SK-N-SH (cell line): Measurements from ENCODE around the gene SHF. TPM values are rescaled to one million over a fixed set of nuclear protein-coding genes. Genes with fewer than 3 reads are reported as not detected.

Experiments
- CTCF ChIA-PET: fragments of 300-600, 350-600 bp; formaldehyde crosslinking; extraction: SDS; loops from one replicate; lab custom pipeline; 2021; lab: Yijun Ruan, JAX
- POLR2A ChIA-PET: fragments of 350-600 bp; sonication (Branson Sonifier 250); formaldehyde crosslinking; extraction: SDS; loops from one replicate; lab custom pipeline; 2020; ENCODE audit warnings: antibody characterized with exemption, inconsistent platforms; lab: Yijun Ruan, JAX
- DNase-seq: peaks from one replicate; pipeline ENCODE4 v3.0.0; 2012
- H2AFZ ChIP-seq: fragments of 200-600 bp; sonication (generic); 2 replicates; pipeline ENCODE4 v1.8.1; 2016; ENCODE audit warnings: antibody characterized with exemption, mild to moderate bottlenecking, low read depth
- H3F3A ChIP-seq: fragments of 200-600 bp; sonication (generic); replicated peaks from 2 replicates; pipeline ENCODE3; 2016; ENCODE audit warnings: antibody characterized with exemption, mild to moderate bottlenecking; ENCODE audit not compliant: insufficient read depth
- H3K27ac ChIP-seq, 2 experiments: fragments of 200-500 bp in 1 of 2; fragments of 200-600 bp in 1 of 2; sonication (Bioruptor generic) in 1 of 2; sonication (generic), shearing (Covaris generic) in 1 of 2; 2 replicates each; pipeline versions ENCODE4 v1.5.1 to v1.6.1; 2014 to 2016; ENCODE audit warnings: low read depth in 2 of 2, inconsistent platforms in 1 of 2, low read length in 1 of 2, mild to moderate bottlenecking in 1 of 2, mixed read lengths in 1 of 2
- H3K27me3 ChIP-seq: fragments of 200-600 bp; sonication (generic), shearing (Covaris generic); 2 replicates; pipeline ENCODE4 v1.6.1; 2016; ENCODE audit warnings: mixed run types; ENCODE audit not compliant: insufficient read depth
- H3K36me3 ChIP-seq, 2 experiments: fragments of 200-500 bp in 1 of 2; fragments of 200-600 bp in 1 of 2; sonication (Bioruptor generic) in 1 of 2; sonication (generic) in 1 of 2; replicated peaks in 1 of 2; 2 replicates each; pipeline versions ENCODE3 to v1.5.1; 2014 to 2016; ENCODE audit warnings: low read length in 1 of 2, mild to moderate bottlenecking in 1 of 2; ENCODE audit not compliant: insufficient read depth in 2 of 2, control insufficient read depth in 1 of 2
- H3K4me1 ChIP-seq, 2 experiments: fragments of 200-500 bp in 1 of 2; fragments of 200-600 bp in 1 of 2; sonication (Bioruptor generic) in 1 of 2; sonication (generic), shearing (Covaris generic) in 1 of 2; 2 replicates each; pipeline versions ENCODE4 v1.5.1 to v1.6.1; 2014 to 2016; ENCODE audit warnings: low read depth in 1 of 2, low read length in 1 of 2, mixed run types in 1 of 2; ENCODE audit not compliant: insufficient read depth in 2 of 2, control insufficient read depth in 1 of 2
- H3K4me2 ChIP-seq: fragments of 200-600 bp; sonication (generic), shearing (Covaris generic); 2 replicates; pipeline ENCODE4 v1.6.1; 2017; ENCODE audit warnings: mixed run types
- H3K4me3 ChIP-seq, 2 experiments: fragments of 200-500 bp in 1 of 2; fragments of 200-600 bp in 1 of 2; sonication (Bioruptor generic) in 1 of 2; sonication (generic), shearing (Covaris generic) in 1 of 2; 2 replicates each; pipeline versions ENCODE4 v1.5.1 to v1.8.1; 2014 to 2016; ENCODE audit warnings: low read depth in 2 of 2, inconsistent platforms in 1 of 2, low read length in 1 of 2, mild to moderate bottlenecking in 1 of 2, mixed read lengths in 1 of 2, moderate library complexity in 1 of 2
- H3K79me2 ChIP-seq: fragments of 200-600 bp; sonication (generic); 2 replicates; pipeline ENCODE4 v1.8.1; 2017; ENCODE audit warnings: mild to moderate bottlenecking; ENCODE audit not compliant: insufficient read depth
- H3K9ac ChIP-seq: fragments of 200-600 bp; sonication (generic); 2 replicates; pipeline ENCODE4 v1.6.1; 2017; ENCODE audit warnings: mixed run types
- H3K9me2 ChIP-seq: fragments of 200-600 bp; sonication (generic); 2 replicates; pipeline ENCODE4 v1.6.1; 2017; ENCODE audit warnings: mixed run types
- H3K9me3 ChIP-seq: fragments of 200-600 bp; sonication (generic); 2 replicates; pipeline ENCODE4 v1.6.1; 2017; ENCODE audit warnings: mixed run types, mild to moderate bottlenecking, moderate library complexity
- H4K20me1 ChIP-seq: fragments of 200-600 bp; sonication (generic); 2 replicates; pipeline ENCODE4 v1.6.1; 2017; ENCODE audit warnings: mild to moderate bottlenecking, mixed run types; ENCODE audit not compliant: insufficient read depth
- EZH2phosphoT487 ChIP-seq: fragments of 200-600 bp; sonication (generic); IDR thresholded peaks from 2 replicates; pipeline ENCODE4 v1.6.1; 2017; ENCODE audit warnings: low read depth, mixed run types, mild to moderate bottlenecking, antibody characterized with exemption, moderate library complexity, borderline replicate concordance
- FOXM1 ChIP-seq: IDR thresholded peaks from 2 replicates; pipeline ENCODE4 v1.4.0; 2012; ENCODE audit warnings: low read depth, mild to moderate bottlenecking
- MXI1 ChIP-seq: IDR thresholded peaks from 2 replicates; pipeline ENCODE4 v1.6.1; 2012; ENCODE audit warnings: mild to moderate bottlenecking, low read depth, low read length, improper control_type of control experiment
- NFIC ChIP-seq: IDR thresholded peaks from 2 replicates; pipeline ENCODE4 v1.4.0; 2012; ENCODE audit warnings: borderline replicate concordance
- SIN3A ChIP-seq: IDR thresholded peaks from 2 replicates; pipeline ENCODE4 v1.6.1; 2012; ENCODE audit warnings: low read depth, mild to moderate bottlenecking, low read length, moderate library complexity, borderline replicate concordance
- SMC3 ChIP-seq: IDR thresholded peaks from 2 replicates; pipeline ENCODE4 v1.6.1; 2012; ENCODE audit warnings: low read depth, low read length, improper control_type of control experiment
- WGBS: methylation state at CpG from one replicate; pipeline ENCODE4 v1.1.6; 2017; ENCODE audit warnings: low lambda C conversion rate; 5-methylcytosine and 5-hydroxymethylcytosine counted together
- polyA plus RNA-seq, 3 experiments: library from polyadenylated mRNA; depleted of rRNA; stranded (reverse); fragments of >200 nt; gene quantifications; 2 replicates each; pipeline ENCODE4 v1.2.3, GENCODE V29; 2012
- TF ChIP-seq, protein P1 (sequence below): IDR thresholded peaks from 2 replicates; pipeline ENCODE4 v1.6.1; 2012; ENCODE audit warnings: mild to moderate bottlenecking, low read depth, low read length, moderate library complexity
- TF ChIP-seq, protein P2 (sequence below): IDR thresholded peaks from 2 replicates; pipeline ENCODE4; 2012
- TF ChIP-seq, protein P3 (sequence below): fragments of 200-600 bp; sonication (generic); IDR thresholded peaks from 2 replicates; pipeline ENCODE4 v1.6.1; 2017; ENCODE audit warnings: antibody characterized with exemption, mild to moderate bottlenecking, moderate library complexity
- TF ChIP-seq, protein P4 (sequence below): IDR thresholded peaks from 2 replicates; pipeline ENCODE4 v1.4.0; 2012; ENCODE audit warnings: low read depth
- TF ChIP-seq, protein P5 (sequence below): fragments of 150-350 bp; IDR thresholded peaks from 2 replicates; pipeline ENCODE4 v1.6.1; 2017; ENCODE audit warnings: antibody characterized with exemption, low read length, low read depth, borderline replicate concordance

The SHF gene
- polyA plus RNA-seq, 1 of the 3 experiments (the other 2 are of a cell fraction): 5.5 TPM

DNA sequence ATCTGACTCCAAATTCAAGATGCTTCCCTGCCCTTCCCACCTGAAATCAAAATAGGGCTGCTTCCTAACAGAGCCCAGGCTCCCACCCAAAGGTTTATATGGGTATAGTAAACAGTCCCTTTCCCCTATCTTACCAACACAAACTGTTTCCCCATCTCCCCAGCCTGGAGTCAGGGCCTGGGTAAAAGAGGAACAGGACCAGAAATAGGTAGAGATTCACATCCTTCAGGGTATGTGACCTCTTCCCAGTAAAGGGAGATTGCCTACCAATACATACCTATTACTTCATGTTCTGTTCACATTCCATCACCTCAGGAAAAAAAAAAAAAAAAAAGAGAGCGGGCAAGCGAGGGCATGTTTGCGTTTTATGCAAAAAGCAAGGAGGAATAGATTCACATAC lies 9.7 kb upstream of the SHF start (continued):
- TF ChIP-seq, protein P1, sequence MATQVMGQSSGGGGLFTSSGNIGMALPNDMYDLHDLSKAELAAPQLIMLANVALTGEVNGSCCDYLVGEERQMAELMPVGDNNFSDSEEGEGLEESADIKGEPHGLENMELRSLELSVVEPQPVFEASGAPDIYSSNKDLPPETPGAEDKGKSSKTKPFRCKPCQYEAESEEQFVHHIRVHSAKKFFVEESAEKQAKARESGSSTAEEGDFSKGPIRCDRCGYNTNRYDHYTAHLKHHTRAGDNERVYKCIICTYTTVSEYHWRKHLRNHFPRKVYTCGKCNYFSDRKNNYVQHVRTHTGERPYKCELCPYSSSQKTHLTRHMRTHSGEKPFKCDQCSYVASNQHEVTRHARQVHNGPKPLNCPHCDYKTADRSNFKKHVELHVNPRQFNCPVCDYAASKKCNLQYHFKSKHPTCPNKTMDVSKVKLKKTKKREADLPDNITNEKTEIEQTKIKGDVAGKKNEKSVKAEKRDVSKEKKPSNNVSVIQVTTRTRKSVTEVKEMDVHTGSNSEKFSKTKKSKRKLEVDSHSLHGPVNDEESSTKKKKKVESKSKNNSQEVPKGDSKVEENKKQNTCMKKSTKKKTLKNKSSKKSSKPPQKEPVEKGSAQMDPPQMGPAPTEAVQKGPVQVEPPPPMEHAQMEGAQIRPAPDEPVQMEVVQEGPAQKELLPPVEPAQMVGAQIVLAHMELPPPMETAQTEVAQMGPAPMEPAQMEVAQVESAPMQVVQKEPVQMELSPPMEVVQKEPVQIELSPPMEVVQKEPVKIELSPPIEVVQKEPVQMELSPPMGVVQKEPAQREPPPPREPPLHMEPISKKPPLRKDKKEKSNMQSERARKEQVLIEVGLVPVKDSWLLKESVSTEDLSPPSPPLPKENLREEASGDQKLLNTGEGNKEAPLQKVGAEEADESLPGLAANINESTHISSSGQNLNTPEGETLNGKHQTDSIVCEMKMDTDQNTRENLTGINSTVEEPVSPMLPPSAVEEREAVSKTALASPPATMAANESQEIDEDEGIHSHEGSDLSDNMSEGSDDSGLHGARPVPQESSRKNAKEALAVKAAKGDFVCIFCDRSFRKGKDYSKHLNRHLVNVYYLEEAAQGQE: no peak
- TF ChIP-seq MXI1 (no peak), SMC3 (no peak), EZH2phosphoT487 (no peak), FOXM1 (no peak), NFIC (no peak)
- TF ChIP-seq, protein P2, sequence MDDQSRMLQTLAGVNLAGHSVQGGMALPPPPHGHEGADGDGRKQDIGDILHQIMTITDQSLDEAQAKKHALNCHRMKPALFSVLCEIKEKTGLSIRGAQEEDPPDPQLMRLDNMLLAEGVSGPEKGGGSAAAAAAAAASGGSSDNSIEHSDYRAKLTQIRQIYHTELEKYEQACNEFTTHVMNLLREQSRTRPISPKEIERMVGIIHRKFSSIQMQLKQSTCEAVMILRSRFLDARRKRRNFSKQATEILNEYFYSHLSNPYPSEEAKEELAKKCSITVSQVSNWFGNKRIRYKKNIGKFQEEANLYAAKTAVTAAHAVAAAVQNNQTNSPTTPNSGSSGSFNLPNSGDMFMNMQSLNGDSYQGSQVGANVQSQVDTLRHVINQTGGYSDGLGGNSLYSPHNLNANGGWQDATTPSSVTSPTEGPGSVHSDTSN: no peak

DNA sequence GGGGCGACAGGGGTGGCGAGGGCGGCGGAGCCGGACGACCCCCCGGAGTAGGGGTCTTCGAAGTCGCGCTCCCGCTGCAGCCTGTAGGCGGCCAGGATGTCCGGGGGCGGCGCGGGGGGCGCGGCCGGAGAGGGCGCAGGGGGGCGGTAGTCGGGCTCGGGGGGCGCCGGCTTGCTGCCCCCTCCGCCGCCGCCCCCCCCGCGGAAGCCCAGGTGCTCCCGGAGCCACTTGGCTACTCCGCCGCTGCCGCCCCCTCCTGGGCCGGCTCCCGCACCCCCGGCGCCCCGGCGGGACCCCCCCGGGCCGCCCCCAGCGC lies 230 bp downstream of the SHF start:
- H4K20me1 ChIP-seq: no peaks in the 10 kb centered on the region
- POLR2A ChIA-PET: interaction anchor here (0.6 to 6.4 kb wide), 9 partner anchors 10 to 70 kb away, joined by 3 to 97 read pairs (median 5); no protein-coding TSS in a partner anchor
- H3K4me2 ChIP-seq: peak overlapping the region; percentile 81
- peak overlapping the region; percentile 52; the same call in 1 of the 2 replicates for H3K9ac ChIP-seq
- H3K36me3 ChIP-seq: no peaks in the 10 kb centered on the region
- WGBS: no CpG with 5 or more reads among the region's 43 CpGs
- peaks cover 18 to 47% of the 10 kb centered on the region in 2 experiments; a peak in 3 of 4 replicates for H3K4me1 ChIP-seq
- H3K27ac ChIP-seq: peak overlapping the region in 1 of 2 experiments; percentile 87; a peak in 2 of 4 replicates
- H3K27me3 ChIP-seq: no peaks in the 10 kb centered on the region; the same call in 1 of the 2 replicates
- no peaks in the 10 kb centered on the region for H3K9me3 ChIP-seq
- TF ChIP-seq, protein P3, sequence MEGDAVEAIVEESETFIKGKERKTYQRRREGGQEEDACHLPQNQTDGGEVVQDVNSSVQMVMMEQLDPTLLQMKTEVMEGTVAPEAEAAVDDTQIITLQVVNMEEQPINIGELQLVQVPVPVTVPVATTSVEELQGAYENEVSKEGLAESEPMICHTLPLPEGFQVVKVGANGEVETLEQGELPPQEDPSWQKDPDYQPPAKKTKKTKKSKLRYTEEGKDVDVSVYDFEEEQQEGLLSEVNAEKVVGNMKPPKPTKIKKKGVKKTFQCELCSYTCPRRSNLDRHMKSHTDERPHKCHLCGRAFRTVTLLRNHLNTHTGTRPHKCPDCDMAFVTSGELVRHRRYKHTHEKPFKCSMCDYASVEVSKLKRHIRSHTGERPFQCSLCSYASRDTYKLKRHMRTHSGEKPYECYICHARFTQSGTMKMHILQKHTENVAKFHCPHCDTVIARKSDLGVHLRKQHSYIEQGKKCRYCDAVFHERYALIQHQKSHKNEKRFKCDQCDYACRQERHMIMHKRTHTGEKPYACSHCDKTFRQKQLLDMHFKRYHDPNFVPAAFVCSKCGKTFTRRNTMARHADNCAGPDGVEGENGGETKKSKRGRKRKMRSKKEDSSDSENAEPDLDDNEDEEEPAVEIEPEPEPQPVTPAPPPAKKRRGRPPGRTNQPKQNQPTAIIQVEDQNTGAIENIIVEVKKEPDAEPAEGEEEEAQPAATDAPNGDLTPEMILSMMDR: peak; percentile 10; the same call in 1 of the 2 replicates
- TF ChIP-seq, protein P4, sequence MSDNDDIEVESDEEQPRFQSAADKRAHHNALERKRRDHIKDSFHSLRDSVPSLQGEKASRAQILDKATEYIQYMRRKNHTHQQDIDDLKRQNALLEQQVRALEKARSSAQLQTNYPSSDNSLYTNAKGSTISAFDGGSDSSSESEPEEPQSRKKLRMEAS: no peak
- TF ChIP-seq, protein P5, sequence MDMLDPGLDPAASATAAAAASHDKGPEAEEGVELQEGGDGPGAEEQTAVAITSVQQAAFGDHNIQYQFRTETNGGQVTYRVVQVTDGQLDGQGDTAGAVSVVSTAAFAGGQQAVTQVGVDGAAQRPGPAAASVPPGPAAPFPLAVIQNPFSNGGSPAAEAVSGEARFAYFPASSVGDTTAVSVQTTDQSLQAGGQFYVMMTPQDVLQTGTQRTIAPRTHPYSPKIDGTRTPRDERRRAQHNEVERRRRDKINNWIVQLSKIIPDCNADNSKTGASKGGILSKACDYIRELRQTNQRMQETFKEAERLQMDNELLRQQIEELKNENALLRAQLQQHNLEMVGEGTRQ: no peak
- TF ChIP-seq SIN3A: no peak
- H2AFZ ChIP-seq: peak overlapping the region; percentile 22; the same call in 1 of the 2 replicates
- peak overlapping the region; percentile 68 to 74 for H3K4me3 ChIP-seq
- DNase-seq: no peak
- H3K79me2 ChIP-seq: no peaks in the 10 kb centered on the region
- H3F3A ChIP-seq: peaks cover 4% of the 10 kb centered on the region
- no peaks in the 10 kb centered on the region for H3K9me2 ChIP-seq
- CTCF ChIA-PET: interaction anchor here (1.2 to 4.9 kb wide), 5 partner anchors 11 to 270 kb away, joined by 3 to 30 read pairs (median 7); no protein-coding TSS in a partner anchor
